Stimulated activated CD4-positive, alpha-beta T cell treated with anti-CD3 and anti-CD28 coated beads, Interleukin-12 subunit alpha, Interleukin-12 subunit beta, amount 100 ng/mL, for 48 hours (primary cell): Measurements from ENCODE around the gene SKI.

Source experiments
- DNase-seq, 3 donors: peaks; one replicate each; pipeline ENCODE4 v3.0.0-alpha.2; 2020; ENCODE audit warnings: low read depth in 2 of 3, low spot score in 1 of 3

SKI gene

DNA sequence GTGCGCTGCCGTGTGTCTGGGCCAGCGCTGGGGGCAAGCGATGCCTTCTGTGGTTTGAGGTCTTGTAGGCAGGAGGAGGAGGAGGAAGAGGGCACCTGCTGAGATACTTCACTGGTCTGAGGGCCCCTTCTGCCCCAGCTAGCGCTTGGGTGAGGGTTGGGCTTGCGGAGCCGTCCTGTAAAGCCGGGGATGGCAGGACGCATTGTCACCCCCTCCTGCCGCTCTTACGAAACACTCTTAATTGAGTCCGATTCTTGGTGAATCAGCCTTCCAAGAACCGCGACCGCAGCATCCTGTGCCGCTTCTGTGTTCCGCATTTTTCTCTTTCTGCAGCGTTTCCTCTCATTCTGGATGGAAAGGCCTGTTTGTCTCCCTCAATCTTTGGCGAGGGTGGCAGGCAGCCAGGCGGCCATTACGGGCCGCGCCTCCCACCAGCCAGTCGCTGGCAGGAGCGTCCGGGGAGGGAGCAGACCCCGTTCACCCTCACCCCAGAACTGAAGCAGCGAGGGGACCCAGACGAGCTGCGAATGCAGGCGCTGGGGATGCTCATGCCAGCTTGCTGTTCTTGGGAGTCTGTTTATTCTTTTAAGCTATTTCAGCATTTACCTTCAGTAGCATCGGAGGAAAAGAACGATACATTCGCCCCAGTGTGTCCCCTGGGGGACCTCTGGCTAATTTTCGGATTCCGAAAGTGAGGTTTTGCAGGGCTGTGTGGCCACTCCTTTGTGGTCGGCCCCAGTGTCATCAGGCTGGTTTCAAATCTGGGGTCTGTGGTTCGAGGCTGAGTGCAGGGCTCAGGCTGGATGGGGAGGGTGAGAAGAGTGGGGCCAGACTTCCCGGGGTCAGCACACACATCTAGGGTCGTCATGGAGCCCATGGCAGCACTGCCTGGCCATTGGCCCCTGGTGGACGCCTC is 62.7 kb downstream of the SKI start:
- DNase-seq = peak; percentile 71 to 81 (median 77)

DNA sequence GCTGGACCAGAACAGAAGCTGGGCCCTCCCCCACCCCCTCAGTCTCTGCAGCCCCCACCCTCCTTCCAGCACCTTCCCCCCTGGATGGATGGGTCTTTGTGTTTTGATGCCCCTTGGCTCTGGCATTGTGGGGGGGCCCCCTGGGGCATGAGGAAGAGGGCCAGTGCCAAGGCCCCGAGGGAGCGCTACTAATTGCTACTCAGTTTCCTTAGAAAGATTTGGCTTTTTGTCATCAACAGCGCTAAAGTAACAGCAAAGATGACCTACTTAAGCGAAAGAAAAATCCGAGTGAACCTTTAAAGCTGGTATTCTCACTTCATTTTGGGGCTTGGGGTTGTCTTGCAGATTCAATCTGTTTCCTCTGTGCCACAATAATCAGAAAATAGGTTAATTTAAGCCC is 63.5 kb downstream of the SKI start:
- no peak for DNase-seq

DNA sequence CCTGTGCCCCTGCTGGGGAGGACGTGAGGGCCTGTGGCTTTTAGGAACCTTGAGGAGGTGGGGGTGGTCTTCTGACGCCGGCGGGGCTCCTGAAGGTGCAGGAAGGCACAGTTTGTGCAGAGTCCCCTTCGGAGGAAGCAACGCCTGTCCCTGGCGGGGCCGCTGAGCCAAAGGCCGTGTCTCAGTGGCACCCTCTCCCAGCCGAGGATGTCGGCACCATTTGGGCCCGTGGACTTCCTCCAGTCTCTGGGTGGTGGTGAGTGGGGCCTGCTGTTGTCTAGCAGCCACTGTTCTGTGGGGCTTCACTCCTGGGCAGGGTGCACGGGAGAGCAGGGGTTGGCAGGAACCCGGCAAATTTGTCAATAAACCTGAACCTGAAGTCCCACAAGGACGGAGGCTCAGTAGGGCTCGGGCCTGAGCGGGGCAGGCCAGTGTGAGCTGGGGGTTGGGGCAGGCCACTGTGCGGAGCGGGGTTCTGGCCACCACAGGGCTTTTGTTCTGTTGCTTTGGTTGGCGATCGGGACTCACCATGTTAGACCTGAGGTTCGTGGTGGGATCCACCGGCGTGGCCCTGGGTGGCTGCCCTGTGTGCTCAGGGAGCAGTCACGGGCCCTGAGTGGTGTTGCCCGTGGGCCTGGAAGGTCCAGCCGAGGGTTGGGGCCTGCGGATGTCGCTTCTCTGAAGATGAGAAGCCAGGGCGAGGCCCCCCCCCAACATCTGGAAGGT is 64.8 kb downstream of the SKI start:
- DNase-seq = no peak

DNA sequence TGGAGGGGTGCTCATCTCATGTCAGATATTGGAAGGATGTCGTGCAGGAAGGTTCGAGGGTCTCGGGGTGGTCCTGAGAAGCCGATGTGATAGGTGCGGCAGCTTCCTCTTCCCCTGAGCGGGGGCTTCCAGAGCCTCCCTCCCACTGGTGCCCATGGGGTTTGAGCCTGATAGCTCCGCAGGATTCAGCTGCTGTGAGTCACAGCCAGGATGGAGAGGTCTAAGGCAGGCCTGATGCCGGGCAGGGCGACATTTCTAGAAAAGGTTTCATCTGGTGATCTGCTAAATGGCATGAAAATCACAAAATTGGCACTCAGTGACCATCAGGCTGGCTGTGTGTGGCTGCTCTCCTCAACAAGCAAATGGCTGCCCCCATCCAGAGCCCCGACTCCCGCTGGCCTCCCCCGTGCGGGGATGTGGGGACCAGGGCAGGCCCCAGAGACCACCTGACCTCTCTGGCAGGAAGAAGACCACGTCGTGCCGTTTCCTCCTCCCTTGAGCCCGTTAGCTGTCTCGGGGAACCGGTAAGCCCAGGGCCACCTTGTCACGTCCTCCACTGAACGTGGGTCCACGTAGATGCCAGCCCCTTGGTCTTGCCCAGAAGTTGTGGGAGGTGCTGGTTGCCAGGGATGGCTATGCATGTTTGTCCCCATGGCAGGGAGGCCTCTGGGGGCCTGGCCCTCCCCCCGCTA is 66.1 kb downstream of the SKI start:
- no peak for DNase-seq

DNA sequence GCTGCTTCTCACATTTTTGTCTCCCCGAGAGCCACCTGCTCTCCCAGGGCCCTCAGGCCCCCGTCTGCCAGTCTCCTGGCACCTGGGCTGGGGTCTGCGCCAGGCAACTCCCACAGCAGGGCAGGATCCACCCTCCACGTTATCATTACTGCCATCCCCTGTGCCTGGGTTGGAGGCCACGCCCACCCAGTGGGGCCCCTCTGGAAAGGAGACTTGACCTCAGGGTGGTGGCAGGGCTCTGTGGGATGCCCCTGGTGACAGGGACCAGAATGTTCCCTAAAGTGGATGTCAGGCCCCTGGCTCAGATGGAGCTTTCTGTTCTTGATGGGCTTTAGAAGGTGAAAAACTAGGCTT is 66.6 kb downstream of the SKI start:
- no peak for DNase-seq

DNA sequence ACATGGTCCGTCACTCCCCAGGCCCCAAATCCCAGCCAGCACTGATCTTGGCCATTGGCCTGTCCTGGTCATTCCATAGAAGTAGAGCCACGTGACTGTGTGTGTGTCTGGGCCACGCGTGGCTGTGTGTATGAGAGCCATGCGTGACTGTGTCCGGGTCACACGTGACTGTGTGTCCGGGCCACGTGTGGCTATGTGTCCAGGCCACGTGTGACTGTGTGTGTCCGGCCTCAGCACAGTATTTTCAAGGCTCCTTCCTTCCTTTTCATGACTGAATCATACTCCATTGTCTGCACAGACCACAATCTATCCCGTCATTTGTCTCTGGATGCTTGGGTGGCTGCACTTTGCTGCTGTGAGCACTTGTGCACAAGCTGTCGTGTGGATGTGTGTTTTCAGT is 67.4 kb downstream of the SKI start:
- no peak for DNase-seq

GRCh38 chr1:2296211-2296610 is 68.1 kb downstream of the SKI start:
- peak in 1 of 3 donors; percentile 31 for DNase-seq

DNA sequence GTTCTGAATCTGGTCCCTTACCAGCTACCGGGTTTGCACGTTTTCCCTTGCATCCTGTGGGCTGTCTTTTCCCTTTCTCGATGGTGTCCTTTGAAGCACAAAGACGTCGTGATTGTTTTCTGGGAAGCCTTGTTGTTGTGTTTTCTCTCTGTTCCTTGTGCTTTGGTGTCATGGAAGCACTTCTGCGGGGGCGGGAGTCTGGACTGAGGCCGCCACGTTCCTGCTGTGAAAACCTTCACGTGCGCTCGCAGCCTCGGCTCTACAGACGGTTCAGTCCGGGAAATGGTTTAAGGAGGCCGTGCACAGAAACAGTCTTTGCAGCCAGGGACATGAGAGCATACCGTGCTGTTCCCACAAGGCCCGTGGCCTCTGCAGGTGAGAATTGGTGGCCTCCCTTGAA is 68.5 kb downstream of the SKI start:
- DNase-seq = no peak

DNA sequence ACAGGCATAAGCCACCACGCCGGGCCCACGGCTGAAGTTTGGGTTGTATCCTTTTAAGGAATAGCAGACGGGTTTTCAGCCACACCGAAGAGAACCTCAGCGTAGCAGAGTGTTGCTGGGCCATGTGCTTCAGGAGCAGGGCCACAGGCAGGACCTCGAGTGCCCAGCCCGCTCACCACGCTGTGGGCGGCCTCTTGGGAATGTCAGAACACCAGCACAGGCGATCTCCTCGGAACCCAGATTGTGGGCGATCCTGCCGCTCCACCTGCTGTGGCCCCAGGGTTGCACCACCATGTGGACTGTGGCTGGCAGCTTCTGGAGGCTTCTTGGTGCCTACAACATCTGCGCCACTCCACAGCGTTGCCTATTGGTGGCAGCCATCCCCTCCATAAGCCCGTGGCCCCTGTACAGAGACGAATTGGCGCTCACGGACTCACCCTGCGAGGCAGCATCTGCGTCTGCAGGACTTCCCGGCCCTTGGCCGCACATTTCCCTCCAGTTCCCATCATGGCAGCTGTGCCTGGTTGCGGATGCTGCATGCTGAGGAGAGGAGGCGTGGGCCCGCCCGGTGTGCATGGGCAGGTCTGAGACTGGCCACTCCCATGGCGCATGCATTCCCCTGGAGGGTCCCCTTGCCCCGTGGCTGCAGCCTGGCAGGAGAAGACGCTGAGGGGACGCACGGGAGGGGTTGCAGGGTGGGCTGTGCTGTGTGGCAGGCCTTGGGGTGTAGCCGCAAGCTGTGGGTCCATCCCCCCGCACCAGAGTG is 69.3 kb downstream of the SKI start:
- DNase-seq = no peak

DNA sequence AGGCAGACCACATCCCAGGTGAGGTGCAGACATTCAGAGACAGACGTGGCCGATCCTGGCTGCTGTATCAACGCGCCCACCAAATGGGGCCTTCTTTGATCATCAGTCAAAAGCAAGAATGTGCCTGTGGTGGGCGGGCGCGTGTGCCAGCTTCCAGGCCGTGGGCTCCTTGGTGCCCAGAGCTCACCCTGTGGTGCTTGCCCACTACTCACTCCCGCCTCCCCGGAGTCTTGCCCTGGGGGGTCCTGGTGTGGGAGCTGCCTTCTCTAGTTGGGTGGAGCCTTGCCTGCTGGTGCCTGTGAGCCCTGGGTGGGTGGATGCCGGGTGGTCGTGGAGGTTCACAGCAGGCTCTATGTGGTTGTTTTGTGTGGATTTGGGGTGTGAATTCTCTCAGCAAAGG is 70.6 kb downstream of the SKI start:
- DNase-seq = no peak

DNA sequence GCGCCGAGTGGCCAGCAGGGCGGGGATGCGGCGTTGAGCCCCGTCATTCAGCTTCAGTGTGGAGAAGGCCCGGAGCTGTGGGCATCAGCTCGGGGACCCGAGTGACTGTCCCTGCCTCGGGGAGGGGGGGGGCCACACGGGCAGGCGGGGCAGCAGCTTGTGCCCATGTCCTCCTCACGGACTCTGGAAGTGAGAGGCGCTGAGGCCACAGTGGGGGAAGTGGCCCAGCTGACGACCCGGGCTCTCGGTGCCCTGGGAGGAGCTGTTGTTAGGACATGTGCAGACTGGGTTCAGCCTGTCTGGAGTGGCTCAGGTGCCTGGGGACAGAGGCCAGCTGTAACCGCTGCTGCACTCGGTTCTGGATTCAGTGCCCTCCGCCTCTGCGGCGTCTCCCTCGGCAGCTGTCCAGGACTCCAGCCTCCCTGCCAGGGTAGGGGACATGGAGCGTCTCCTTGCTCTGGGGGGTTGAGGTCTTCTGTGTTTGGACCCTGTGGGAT is 71.1 kb downstream of the SKI start:
- DNase-seq = no peak

GRCh38 chr1:2300004-2300771 is 72.1 kb downstream of the SKI start:
- peak; percentile 70 to 77 (median 73) for DNase-seq

GRCh38 chr1:2300851-2301606 is 72.9 kb downstream of the SKI start:
- peak; percentile 72 to 82 (median 75) for DNase-seq

DNA sequence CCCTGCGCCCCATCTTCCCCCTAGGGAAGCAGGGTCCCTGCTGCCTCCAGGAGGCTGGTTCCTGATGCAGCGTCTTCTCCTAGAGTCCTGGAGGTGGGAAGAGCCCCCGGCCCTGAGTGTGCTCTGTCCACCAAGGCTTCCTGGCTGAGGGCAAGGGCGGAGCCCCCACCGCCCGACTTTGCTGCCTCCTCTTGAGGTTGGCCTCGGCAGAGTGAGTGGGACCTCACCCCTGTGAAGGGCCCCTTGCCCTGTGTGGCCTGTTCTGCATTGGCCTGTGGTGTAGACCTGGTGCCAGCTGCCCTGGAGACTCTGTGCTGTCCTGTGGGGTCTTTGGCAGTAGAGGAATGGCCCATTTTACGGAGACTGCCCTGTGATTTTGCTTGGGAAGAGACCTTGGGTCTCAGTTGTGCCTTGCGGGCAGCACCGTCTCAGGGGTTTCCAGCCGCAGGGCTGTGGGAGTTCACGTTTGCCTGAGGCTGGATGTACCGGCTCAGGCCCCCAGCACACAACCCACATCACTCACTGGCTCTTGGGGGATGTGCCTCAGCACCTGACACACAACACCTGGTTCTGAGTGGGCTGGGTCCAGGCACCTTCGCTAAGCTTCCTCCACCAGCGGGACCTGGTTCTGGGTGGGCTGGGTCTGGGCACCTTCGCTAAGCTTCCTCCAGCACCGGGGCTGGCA is 73.6 kb downstream of the SKI start:
- no peak for DNase-seq

DNA sequence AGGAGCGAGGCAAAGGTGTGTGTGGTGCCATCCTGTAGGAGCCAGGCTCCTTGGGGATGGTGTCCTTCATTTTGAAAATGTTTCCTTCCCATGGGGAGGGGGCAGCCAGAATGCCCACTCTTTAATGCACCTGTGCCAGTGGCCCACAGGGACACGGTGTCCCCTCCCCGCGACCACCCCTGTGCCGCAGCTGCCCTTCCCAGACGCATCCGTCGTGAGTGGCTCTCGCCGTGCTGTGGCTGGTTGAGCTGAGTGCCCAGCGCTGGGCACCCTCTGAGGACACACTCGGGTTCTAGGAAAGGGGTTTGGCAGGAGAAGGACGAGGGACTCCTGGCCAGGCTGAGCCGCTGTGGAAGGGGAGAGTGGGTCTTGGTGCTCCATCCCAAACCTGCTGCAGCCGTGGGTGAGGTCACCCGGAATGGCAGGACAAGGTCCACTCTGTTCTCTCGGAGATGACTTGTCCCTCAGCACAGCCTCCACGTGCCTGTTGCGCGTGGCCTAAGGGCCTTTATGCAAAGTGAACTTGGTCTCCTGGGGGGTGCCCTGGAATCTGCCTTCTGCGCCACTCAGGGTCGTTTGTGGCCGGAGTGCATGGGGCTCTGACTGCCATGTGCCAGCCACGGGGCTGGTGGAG is 74.3 kb downstream of the SKI start:
- DNase-seq = no peak

- no peak for DNase-seq
Observed at GRCh38 chr1:2303016-2303775, 75.1 kb downstream of the SKI start.

DNA sequence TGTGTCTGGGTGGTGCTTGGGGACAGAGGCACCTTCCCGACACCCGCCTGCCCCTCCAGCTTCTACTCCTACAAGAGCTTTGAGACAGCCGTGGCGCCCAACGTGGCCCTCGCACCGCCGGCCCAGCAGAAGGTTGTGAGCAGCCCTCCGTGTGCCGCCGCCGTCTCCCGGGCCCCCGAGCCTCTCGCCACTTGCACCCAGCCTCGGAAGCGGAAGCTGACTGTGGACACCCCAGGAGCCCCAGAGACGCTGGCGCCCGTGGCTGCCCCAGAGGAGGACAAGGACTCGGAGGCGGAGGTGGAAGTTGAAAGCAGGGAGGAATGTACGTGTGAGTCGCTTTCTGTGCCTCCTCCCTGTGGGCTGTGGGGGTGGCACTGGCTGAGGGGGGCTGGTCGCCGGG is 75.7 kb downstream of the SKI start:
- no peak for DNase-seq

DNA sequence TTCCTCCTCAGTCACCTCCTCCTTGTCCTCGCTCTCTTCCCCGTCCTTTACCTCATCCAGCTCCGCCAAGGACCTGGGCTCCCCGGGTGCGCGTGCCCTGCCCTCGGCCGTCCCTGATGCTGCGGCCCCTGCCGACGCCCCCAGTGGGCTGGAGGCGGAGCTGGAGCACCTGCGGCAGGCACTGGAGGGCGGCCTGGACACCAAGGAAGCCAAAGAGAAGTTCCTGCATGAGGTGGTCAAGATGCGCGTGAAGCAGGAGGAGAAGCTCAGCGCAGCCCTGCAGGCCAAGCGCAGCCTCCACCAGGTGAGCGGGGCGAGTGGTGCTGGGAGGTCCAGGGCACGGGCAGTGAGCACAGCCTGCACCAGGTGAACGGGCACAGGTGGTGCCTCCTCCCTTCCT is 76.2 kb downstream of the SKI start:
- no peak for DNase-seq
